Calu3 (cell line): ENCODE results near the gene MICALL2. TPM values are rescaled to one million over a fixed set of nuclear protein-coding genes. Genes with fewer than 3 reads are reported as not detected.

Source experiments
- BruUV-seq: library from RNA; stranded (reverse); fragments of 400-500 nt; replicated peaks from 2 replicates; lab custom pipeline; 2021; lab: Mats Ljungman, UMichigan
- CTCF ChIA-PET: fragments of 300-600 bp; sonication (Branson Sonifier 250); formaldehyde crosslinking; loops from one replicate; lab custom pipeline; 2022; ENCODE audit warnings: antibody characterized with exemption; lab: Charles Lee
- DNase-seq: peaks from one replicate; pipeline ENCODE4 v3.0.0; 2022
- H3K27ac Mint-ChIP-seq: one replicate; pipeline ENCODE4 v1.8.0; 2022; ENCODE audit warnings: mixed read lengths; ENCODE audit not compliant: unreplicated experiment
- H3K27me3 Mint-ChIP-seq: one replicate; pipeline ENCODE4 v1.8.0; 2022; ENCODE audit warnings: mixed read lengths; ENCODE audit not compliant: unreplicated experiment
- H3K36me3 Mint-ChIP-seq: one replicate; pipeline ENCODE4 v1.8.0; 2022; ENCODE audit warnings: mild to moderate bottlenecking, moderate library complexity, mixed read lengths; ENCODE audit not compliant: insufficient read depth, unreplicated experiment
- H3K4me1 Mint-ChIP-seq: one replicate; pipeline ENCODE4 v1.8.0; 2022; ENCODE audit warnings: mild to moderate bottlenecking, low read depth, mixed read lengths; ENCODE audit not compliant: unreplicated experiment
- H3K4me3 Mint-ChIP-seq: one replicate; pipeline ENCODE4 v1.8.0; 2022; ENCODE audit warnings: mild to moderate bottlenecking, low read depth, moderate library complexity, mixed read lengths; ENCODE audit not compliant: unreplicated experiment
- H3K9me3 Mint-ChIP-seq: one replicate; pipeline ENCODE4 v1.8.0; 2022; ENCODE audit warnings: low read depth, mixed read lengths; ENCODE audit not compliant: unreplicated experiment
- CTCF ChIP-seq: fragments of 200-600 bp; IDR thresholded peaks from one replicate; pipeline ENCODE4 v1.8.0; 2022; ENCODE audit warnings: antibody characterized with exemption; ENCODE audit not compliant: unreplicated experiment
- intact Hi-C: fragments of 100-400 bp; cut with micrococcal nuclease; formaldehyde crosslinking; loops from one replicate; pipeline ENCODE4 v1.10.0; 2022; ENCODE audit not compliant: unreplicated experiment
- total RNA-seq: library from RNA; stranded (reverse); gene quantifications from 2 replicates; pipeline ENCODE4 v1.2.3, GENCODE V29; 2022

MICALL2 gene
- total RNA-seq, 1 experiment from 2014 or later = 162 TPM

- no peak overlapping the region for H3K4me3 Mint-ChIP-seq
- CTCF ChIA-PET = interaction anchor here (0.6 kb wide), 1 partner anchor 15 kb away, joined by 4 read pairs; no protein-coding TSS in a partner anchor
Measured at GRCh38 chr7:1397491-1398327, 61.6 kb downstream of the MICALL2 start.

GRCh38 chr7:1396195-1396594, 63.1 kb downstream of the MICALL2 start:
- Mint-ChIP-seq H3K27ac (no peak overlapping the region), H3K9me3 (no peaks in the 10 kb centered on the region), H3K4me3 (no peak overlapping the region), H3K4me1 (peaks cover 7% of the 10 kb centered on the region), H3K36me3 (no peaks in the 10 kb centered on the region), H3K27me3 (peaks cover 69% of the 10 kb centered on the region)
- no peak for TF ChIP-seq CTCF
- DNase-seq = no peak
- intact Hi-C loops = no loop called here
- BruUV-seq = no TSS peak
- CTCF ChIA-PET = no interaction called here

More at GRCh38 chr7:1397491-1398327, 61.6 kb downstream of the MICALL2 start:
- no peaks in the 10 kb centered on the region for H3K9me3 Mint-ChIP-seq
- DNase-seq = no peak
- intact Hi-C loops = no loop called here
- peaks cover 69% of the 10 kb centered on the region for H3K27me3 Mint-ChIP-seq
- peaks cover 10% of the 10 kb centered on the region for H3K4me1 Mint-ChIP-seq
- H3K36me3 Mint-ChIP-seq = no peaks in the 10 kb centered on the region
- no peak for TF ChIP-seq CTCF
- H3K27ac Mint-ChIP-seq = no peak overlapping the region
- BruUV-seq = no TSS peak

GRCh38 chr7:1395211-1396070, 63.8 kb downstream of the MICALL2 start:
- DNase-seq = no peak
- Mint-ChIP-seq H3K4me3 (no peak overlapping the region), H3K9me3 (no peaks in the 10 kb centered on the region), H3K27me3 (peaks cover 69% of the 10 kb centered on the region), H3K36me3 (no peaks in the 10 kb centered on the region), H3K27ac (no peak overlapping the region), H3K4me1 (no peaks in the 10 kb centered on the region)
- CTCF ChIA-PET = no interaction called here
- BruUV-seq = no TSS peak
- intact Hi-C loops = no loop called here
- no peak for TF ChIP-seq CTCF

- CTCF ChIA-PET = no interaction called here
- Mint-ChIP-seq H3K36me3 (no peaks in the 10 kb centered on the region), H3K27me3 (peaks cover 70% of the 10 kb centered on the region), H3K27ac (no peak overlapping the region), H3K4me3 (no peak overlapping the region), H3K9me3 (no peaks in the 10 kb centered on the region), H3K4me1 (no peaks in the 10 kb centered on the region)
- intact Hi-C loops = no loop called here
- DNase-seq = no peak
- no TSS peak for BruUV-seq
- TF ChIP-seq CTCF = no peak
Measured at GRCh38 chr7:1394371-1394770, 64.9 kb downstream of the MICALL2 start.
